AG08395 (cell line): Measurements from ENCODE around the gene PIK3C2B.

Source experiments
- DNase-seq: peaks from one replicate; pipeline ENCODE4 v3.0.0; 2012; ENCODE audit warnings: mixed read lengths, low spot score

PIK3C2B gene

GRCh38 chr1:204479387-204480136 is 15.0 kb downstream of the PIK3C2B start:
- DNase-seq, result no peak

GRCh38 chr1:204478921-204479320 is 15.7 kb downstream of the PIK3C2B start:
- no peak for DNase-seq

GRCh38 chr1:204478172-204478899 is 16.3 kb downstream of the PIK3C2B start:
- no peak for DNase-seq

- DNase-seq, result no peak
Measured at GRCh38 chr1:204477036-204477740, 17.4 kb downstream of the PIK3C2B start.

GRCh38 chr1:204476563-204476962 is 18.0 kb downstream of the PIK3C2B start:
- no peak for DNase-seq

- no peak for DNase-seq
Measured at GRCh38 chr1:204475656-204476432, 18.8 kb downstream of the PIK3C2B start.

GRCh38 chr1:204473400-204473965 is 21.1 kb downstream of the PIK3C2B start:
- no peak for DNase-seq

- no peak for DNase-seq
Measured at GRCh38 chr1:204472660-204473059, 21.9 kb downstream of the PIK3C2B start.

GRCh38 chr1:204471687-204472086 is 22.9 kb downstream of the PIK3C2B start:
- no peak for DNase-seq

- DNase-seq, result no peak
Measured at GRCh38 chr1:204469304-204469703, 25.3 kb downstream of the PIK3C2B start.

- DNase-seq, result no peak
Measured at GRCh38 chr1:204468766-204469302, 25.8 kb downstream of the PIK3C2B start.

- DNase-seq, result no peak
Measured at GRCh38 chr1:204468206-204468605, 26.4 kb downstream of the PIK3C2B start.

GRCh38 chr1:204466416-204467405 is 27.9 kb downstream of the PIK3C2B start:
- no peak for DNase-seq

- no peak for DNase-seq
Measured at GRCh38 chr1:204465546-204466415, 28.8 kb downstream of the PIK3C2B start.

- DNase-seq, result no peak
Measured at GRCh38 chr1:204464701-204465100, 29.9 kb downstream of the PIK3C2B start.

GRCh38 chr1:204464187-204464631 is 30.4 kb downstream of the PIK3C2B start:
- DNase-seq, result no peak

- peak; percentile 39 for DNase-seq
Measured at GRCh38 chr1:204463125-204464060, 31.2 kb downstream of the PIK3C2B start.

- no peak for DNase-seq
Measured at GRCh38 chr1:204462229-204462561, 32.4 kb downstream of the PIK3C2B start.
